PC-9 (cell line): ENCODE results near the gene NACC2.

Source experiments
- CTCF ChIP-seq: fragments of 200-600 bp; sonication (generic); conservative IDR thresholded peaks from 2 replicates; pipeline ENCODE4 v1.6.1; 2017; ENCODE audit warnings: mixed run types, antibody characterized with exemption, mild to moderate bottlenecking, moderate library complexity
- EZH2 ChIP-seq: fragments of 200-600 bp; sonication (generic); IDR thresholded peaks from 2 replicates; pipeline ENCODE4 v1.8.0; 2017; ENCODE audit warnings: antibody characterized with exemption, low read depth

GRCh38 chr9:136140966-136141365, 45.9 kb upstream of the NACC2 start:
- TF ChIP-seq CTCF (no peak), EZH2 (no peak)
